Measurements from ENCODE around the gene PPIL6.
A peak's percentile ranks its signal among the peaks of the same experiment; 100 is the strongest.

Gene PPIL6

GRCh38 chr6:109446072-109446471 is 5.6 kb upstream of the PPIL6 start:
- TF ChIP-seq, protein P1, sequence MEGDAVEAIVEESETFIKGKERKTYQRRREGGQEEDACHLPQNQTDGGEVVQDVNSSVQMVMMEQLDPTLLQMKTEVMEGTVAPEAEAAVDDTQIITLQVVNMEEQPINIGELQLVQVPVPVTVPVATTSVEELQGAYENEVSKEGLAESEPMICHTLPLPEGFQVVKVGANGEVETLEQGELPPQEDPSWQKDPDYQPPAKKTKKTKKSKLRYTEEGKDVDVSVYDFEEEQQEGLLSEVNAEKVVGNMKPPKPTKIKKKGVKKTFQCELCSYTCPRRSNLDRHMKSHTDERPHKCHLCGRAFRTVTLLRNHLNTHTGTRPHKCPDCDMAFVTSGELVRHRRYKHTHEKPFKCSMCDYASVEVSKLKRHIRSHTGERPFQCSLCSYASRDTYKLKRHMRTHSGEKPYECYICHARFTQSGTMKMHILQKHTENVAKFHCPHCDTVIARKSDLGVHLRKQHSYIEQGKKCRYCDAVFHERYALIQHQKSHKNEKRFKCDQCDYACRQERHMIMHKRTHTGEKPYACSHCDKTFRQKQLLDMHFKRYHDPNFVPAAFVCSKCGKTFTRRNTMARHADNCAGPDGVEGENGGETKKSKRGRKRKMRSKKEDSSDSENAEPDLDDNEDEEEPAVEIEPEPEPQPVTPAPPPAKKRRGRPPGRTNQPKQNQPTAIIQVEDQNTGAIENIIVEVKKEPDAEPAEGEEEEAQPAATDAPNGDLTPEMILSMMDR (conservative IDR thresholded peaks at IDR 0.05; ENCODE audit: low read depth): no peak
- H3K27ac ChIP-seq: peak overlapping the region; percentile 28; the same call in 1 of the 2 replicates
- CTCF ChIA-PET: interaction anchor here (0.6 to 3.1 kb wide), 4 partner anchors 8 to 258 kb away, joined by 3 to 11 read pairs (median 4); no protein-coding TSS in a partner anchor
- POLR2A ChIA-PET (ENCODE audit: low non-redundant PET): no interaction called here
- DNase-seq (ENCODE audit: low spot score): no peak

- TF ChIP-seq, protein P1 (conservative IDR thresholded peaks at IDR 0.05; ENCODE audit: low read depth): no peak
- peak overlapping the region; percentile 28 for H3K27ac ChIP-seq
- POLR2A ChIA-PET (ENCODE audit: low non-redundant PET): no interaction called here
- DNase-seq (ENCODE audit: low spot score): no peak
- CTCF ChIA-PET: interaction anchor here (0.6 to 1.9 kb wide), 3 partner anchors 8 to 20 kb away, joined by 3 to 5 read pairs (median 3); no protein-coding TSS in a partner anchor
Measured at GRCh38 chr6:109445382-109445781, 5.0 kb upstream of the PPIL6 start.

GRCh38 chr6:109443425-109443950 is 3.1 kb upstream of the PPIL6 start:
- TF ChIP-seq, protein P1 (conservative IDR thresholded peaks at IDR 0.05; ENCODE audit: low read depth): no peak
- POLR2A ChIA-PET (ENCODE audit: low non-redundant PET): no interaction called here
- CTCF ChIA-PET: interaction anchor here (1.9 kb wide), 2 partner anchors 13 to 60 kb away, joined by 5 read pairs; no protein-coding TSS in a partner anchor
- no peak for DNase-seq (ENCODE audit: low spot score)
- H3K27ac ChIP-seq: peak overlapping the region; percentile 28

DNA sequence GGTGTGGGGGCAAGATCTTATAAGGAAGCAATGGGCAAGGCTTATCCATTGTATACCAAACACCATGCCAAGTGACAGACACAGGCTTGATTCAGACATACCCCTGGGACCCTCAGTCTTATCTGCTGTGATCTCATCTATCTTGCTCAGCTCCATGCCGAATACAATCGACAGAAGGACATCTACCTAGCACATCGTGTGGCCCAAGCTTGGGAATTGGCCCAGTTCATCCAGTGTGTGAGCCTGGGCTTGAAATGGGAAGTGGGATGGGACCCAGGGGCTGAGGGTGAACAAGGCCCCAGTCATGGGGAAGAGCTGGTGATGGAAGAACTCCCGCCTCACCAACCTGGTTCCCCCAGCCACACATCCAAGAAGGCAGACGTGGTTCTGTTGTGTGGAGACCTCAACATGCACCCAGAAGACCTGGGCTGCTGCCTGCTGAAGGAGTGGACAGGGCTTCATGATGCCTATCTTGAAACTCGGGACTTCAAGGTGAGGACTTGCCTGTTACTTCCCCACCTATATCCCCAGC is 2.0 kb upstream of the PPIL6 start:
- POLR2A ChIA-PET (ENCODE audit: low non-redundant PET): no interaction called here
- CTCF ChIA-PET: interaction anchor here (1.3 to 1.9 kb wide), 2 partner anchors 13 to 59 kb away, joined by 5 read pairs; partner anchors contain the start of gene MICAL1
- no peak overlapping the region for H3K27ac ChIP-seq
- TF ChIP-seq, protein P1 (conservative IDR thresholded peaks at IDR 0.05; ENCODE audit: low read depth): no peak
- no peak for DNase-seq (ENCODE audit: low spot score)

- CTCF ChIA-PET: interaction anchor here (0.6 to 1.1 kb wide), 3 partner anchors 11 to 253 kb away, joined by 3 to 5 read pairs (median 4); no protein-coding TSS in a partner anchor
- peak overlapping the region; percentile 87 for H3K27ac ChIP-seq
- DNase-seq (ENCODE audit: low spot score): peak; percentile 28
- POLR2A ChIA-PET (ENCODE audit: low non-redundant PET): interaction anchor here (1.3 kb wide), 1 partner anchor 58 kb away, joined by 4 read pairs; the partner anchor contains the start of gene CD164
- TF ChIP-seq, protein P1 (conservative IDR thresholded peaks at IDR 0.05; ENCODE audit: low read depth): peak; percentile 41
Measured at GRCh38 chr6:109441069-109441816, 815 bp upstream of the PPIL6 start.

DNA sequence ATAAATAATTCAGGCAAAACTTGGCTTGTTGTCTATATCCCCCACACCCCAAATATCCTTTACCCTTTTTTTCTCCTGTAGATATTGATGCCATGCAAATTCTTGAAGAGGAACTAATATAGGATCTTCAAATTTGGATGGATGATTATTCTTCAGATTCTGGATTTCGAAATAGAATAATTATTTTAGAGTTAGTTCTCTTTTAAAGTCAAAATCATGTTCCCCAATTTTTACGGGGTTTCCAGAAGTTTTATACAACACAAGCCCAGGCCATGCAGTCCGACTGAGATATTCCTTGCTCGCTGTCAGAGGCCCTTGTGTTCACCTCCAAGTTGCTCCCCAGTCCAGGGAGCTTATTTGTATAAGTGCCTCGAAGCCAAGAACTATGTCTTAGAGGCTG is 4.4 kb downstream of the PPIL6 start:
- no peak overlapping the region for H3K27ac ChIP-seq
- ChIA-PET POLR2A (ENCODE audit: low non-redundant PET) (no interaction called here), CTCF (interaction anchor here (0.6 to 1.2 kb wide), 3 partner anchors 53 to 248 kb away, joined by 3 to 5 read pairs (median 5); no protein-coding TSS in a partner anchor)
- DNase-seq (ENCODE audit: low spot score): no peak
- TF ChIP-seq, protein P1 (conservative IDR thresholded peaks at IDR 0.05; ENCODE audit: low read depth): no peak

Data from RWPE1 (cell line).